DND-41 (cell line): Measurements from ENCODE around the gene FAM193B.

ENCODE experiments used
- EZH2 ChIP-seq: IDR thresholded peaks from 3 replicates; pipeline ENCODE4 v1.6.1; 2012; ENCODE audit warnings: borderline replicate concordance, low read depth, mild to moderate bottlenecking, moderate library complexity, low read length, inconsistent platforms; ENCODE audit not compliant: severe bottlenecking
- TF ChIP-seq, protein P1 (sequence below): IDR thresholded peaks from 2 replicates; pipeline ENCODE4 v1.5.1; 2012; ENCODE audit warnings: borderline replicate concordance, low read length, moderate library complexity, mild to moderate bottlenecking; ENCODE audit not compliant: poor library complexity, severe bottlenecking; ENCODE audit errors: extremely low read depth

GRCh38 chr5:177476531-177477233 is 77.7 kb downstream of the FAM193B start:
- TF ChIP-seq, protein P1, sequence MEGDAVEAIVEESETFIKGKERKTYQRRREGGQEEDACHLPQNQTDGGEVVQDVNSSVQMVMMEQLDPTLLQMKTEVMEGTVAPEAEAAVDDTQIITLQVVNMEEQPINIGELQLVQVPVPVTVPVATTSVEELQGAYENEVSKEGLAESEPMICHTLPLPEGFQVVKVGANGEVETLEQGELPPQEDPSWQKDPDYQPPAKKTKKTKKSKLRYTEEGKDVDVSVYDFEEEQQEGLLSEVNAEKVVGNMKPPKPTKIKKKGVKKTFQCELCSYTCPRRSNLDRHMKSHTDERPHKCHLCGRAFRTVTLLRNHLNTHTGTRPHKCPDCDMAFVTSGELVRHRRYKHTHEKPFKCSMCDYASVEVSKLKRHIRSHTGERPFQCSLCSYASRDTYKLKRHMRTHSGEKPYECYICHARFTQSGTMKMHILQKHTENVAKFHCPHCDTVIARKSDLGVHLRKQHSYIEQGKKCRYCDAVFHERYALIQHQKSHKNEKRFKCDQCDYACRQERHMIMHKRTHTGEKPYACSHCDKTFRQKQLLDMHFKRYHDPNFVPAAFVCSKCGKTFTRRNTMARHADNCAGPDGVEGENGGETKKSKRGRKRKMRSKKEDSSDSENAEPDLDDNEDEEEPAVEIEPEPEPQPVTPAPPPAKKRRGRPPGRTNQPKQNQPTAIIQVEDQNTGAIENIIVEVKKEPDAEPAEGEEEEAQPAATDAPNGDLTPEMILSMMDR: no peak
- no peak for TF ChIP-seq EZH2
